HepG2 (cell line): ENCODE data around the gene HLA-DMB. TPM values are rescaled to one million over a fixed set of nuclear protein-coding genes. Genes with fewer than 3 reads are reported as not detected.

Experiments used
- ARID2 ChIP-seq: sonication (generic); formaldehyde crosslinking; IDR thresholded peaks from 2 replicates; pipeline ENCODE4 v1.8.1; 2022; ENCODE audit warnings: mild to moderate bottlenecking, missing genetic modification reagents, borderline replicate concordance
- DDIT3 ChIP-seq: sonication (generic); formaldehyde crosslinking; IDR thresholded peaks from 2 replicates; pipeline ENCODE4 v1.4.0; 2020; ENCODE audit warnings: mild to moderate bottlenecking, missing genetic modification reagents
- EEA1 ChIP-seq: sonication (generic); formaldehyde crosslinking; IDR thresholded peaks from 2 replicates; pipeline ENCODE4 v1.5.1; 2020; ENCODE audit warnings: mild to moderate bottlenecking, missing genetic modification reagents, borderline replicate concordance
- ELF4 ChIP-seq: sonication (generic); formaldehyde crosslinking; IDR thresholded peaks from 2 replicates; pipeline ENCODE4 v1.5.0; 2020; ENCODE audit warnings: missing genetic modification reagents, mild to moderate bottlenecking, moderate library complexity, borderline replicate concordance
- FOXK2 ChIP-seq: fragments of 450-650 bp; IDR thresholded peaks from 2 replicates; pipeline ENCODE4 v1.6.1; 2016
- SUZ12 ChIP-seq: fragments of 150-350 bp; IDR thresholded peaks from 2 replicates; pipeline ENCODE4 v1.6.1; 2014; ENCODE audit warnings: low read depth, low read length
- THYN1 ChIP-seq: sonication (generic); formaldehyde crosslinking; IDR thresholded peaks from 2 replicates; pipeline ENCODE4 v1.8.1; 2023; ENCODE audit warnings: low read depth, mild to moderate bottlenecking, moderate library complexity, missing genetic modification reagents, borderline replicate concordance
- TRAFD1 ChIP-seq: sonication (generic); formaldehyde crosslinking; IDR thresholded peaks from 2 replicates; pipeline ENCODE4 v1.5.1; 2020; ENCODE audit warnings: missing genetic modification reagents, mild to moderate bottlenecking, borderline replicate concordance
- ZFY ChIP-seq: sonication (generic); formaldehyde crosslinking; IDR thresholded peaks from 2 replicates; pipeline ENCODE4 v1.4.0; 2020; ENCODE audit warnings: missing genetic modification reagents
- ZHX2 ChIP-seq, 2 experiments: sonication (generic) in 1 of 2; formaldehyde crosslinking in 1 of 2; IDR thresholded peaks; 2 replicates each; pipeline versions ENCODE4 v1.6.1 to v1.9.0; 2014 to 2022; ENCODE audit warnings: antibody characterized with exemption in 1 of 2, borderline replicate concordance in 1 of 2, inconsistent platforms in 1 of 2, low read depth in 1 of 2, missing genetic modification reagents in 1 of 2
- ZKSCAN1 ChIP-seq: fragments of 150-350 bp; IDR thresholded peaks from 2 replicates; pipeline ENCODE4 v1.6.1; 2014; ENCODE audit warnings: low read length
- ZNF564 ChIP-seq: sonication (generic); formaldehyde crosslinking; IDR thresholded peaks from 2 replicates; pipeline ENCODE4 v1.8.1; 2023; ENCODE audit warnings: mild to moderate bottlenecking, missing genetic modification reagents
- ZNF879 ChIP-seq: sonication (generic); formaldehyde crosslinking; IDR thresholded peaks from 2 replicates; pipeline ENCODE4 v1.8.1; 2023; ENCODE audit warnings: missing genetic modification reagents
- ZSCAN21 ChIP-seq: sonication (generic); formaldehyde crosslinking; IDR thresholded peaks from 2 replicates; pipeline ENCODE4 v1.8.0; 2022; ENCODE audit warnings: mild to moderate bottlenecking, missing genetic modification reagents, moderate library complexity, borderline replicate concordance
- polyA plus RNA-seq, 8 experiments: library from polyadenylated mRNA; depleted of rRNA in 3 of 8; stranded (reverse) in 7 of 8; unstranded in 1 of 8; fragments of >200 nt; fragmentation: Illumina TruSeq in 4 of 8; extraction: Trizol in 4 of 8; gene quantifications; 2 replicates each; pipeline versions ENCODE4 v1.2.1 to v1.2.3, GENCODE V29; 2011 to 2016; ENCODE audit warnings: low read depth in 4 of 8, missing spikeins in 1 of 8, mixed read lengths in 1 of 8; ENCODE audit not compliant: insufficient read depth in 1 of 8
- total RNA-seq, 5 experiments: library from RNA; depleted of rRNA; stranded (reverse); fragments of >200 nt; fragmentation: Illumina TruSeq; extraction: Trizol; gene quantifications; 2 replicates each; pipeline ENCODE4 v1.2.3, GENCODE V29; 2016; ENCODE audit warnings: low read depth in 1 of 5
- TF ChIP-seq, protein P1 (sequence below): IDR thresholded peaks from 2 replicates; pipeline ENCODE4 v1.6.1; 2016; ENCODE audit warnings: mild to moderate bottlenecking
- TF ChIP-seq, protein P2 (sequence below): sonication (generic); formaldehyde crosslinking; IDR thresholded peaks from 2 replicates; pipeline ENCODE4 v1.5.1; 2020; ENCODE audit warnings: mild to moderate bottlenecking, moderate library complexity, missing genetic modification reagents

HLA-DMB gene
- total and polyA plus RNA-seq, 2 of the 13 experiments (the other 11 are each of a cell fraction or from before 2014, with no cell fraction given): not detected

DNA sequence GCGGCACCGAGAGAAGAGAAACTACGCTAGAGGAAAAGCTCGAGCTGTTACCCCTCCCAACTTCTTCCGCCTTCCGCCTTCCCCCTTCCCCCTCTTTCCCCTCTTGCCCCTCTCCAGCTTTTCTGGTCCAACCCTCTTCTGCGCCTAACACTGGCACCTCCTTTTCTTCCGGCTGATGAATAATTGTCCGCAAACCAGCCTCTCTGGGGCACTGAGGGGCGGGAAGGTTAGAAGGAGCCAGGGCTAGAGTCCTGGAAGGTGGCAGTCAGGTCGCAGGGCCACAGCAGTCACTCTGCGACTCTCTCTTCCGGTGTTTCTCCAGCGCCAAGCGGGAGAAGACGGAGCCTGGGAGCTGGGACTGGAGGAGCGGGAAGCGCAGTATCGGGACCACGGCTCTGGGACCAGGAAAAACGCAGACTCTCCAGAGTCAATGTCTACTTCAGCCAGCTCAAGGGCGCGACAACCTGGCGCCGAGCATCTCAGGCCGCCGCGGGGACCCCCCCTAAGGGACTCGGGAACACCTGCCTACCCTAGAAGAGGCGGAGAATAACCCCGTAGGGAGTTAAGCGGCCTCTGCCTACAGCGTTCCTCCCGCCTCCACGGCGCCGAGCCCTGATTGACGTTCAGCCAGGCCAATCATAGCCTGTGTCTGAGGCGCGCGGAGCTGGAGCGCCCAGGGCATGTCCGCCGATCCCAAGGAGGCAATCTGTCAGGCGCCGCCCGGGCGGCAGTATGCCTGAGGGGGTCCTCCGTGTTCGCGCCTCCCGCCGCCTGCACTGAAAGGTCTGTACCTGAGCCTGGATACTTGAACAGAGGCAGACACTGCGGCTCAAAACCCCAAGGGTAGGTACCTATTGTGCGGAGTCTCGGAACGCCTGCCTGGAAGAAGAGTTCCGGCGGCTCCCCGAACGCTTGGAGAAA is 46.5 kb downstream of the HLA-DMB start (continued):
- TF ChIP-seq TRAFD1 (CRISPR knock-in tag) (no peak; the same call in 1 of the 2 replicates), ZFY (CRISPR knock-in tag) (peak; percentile 85), DDIT3 (no peak), FOXK2 (no peak), ZHX2 (IDR thresholded peaks at IDR 0.05; ENCODE audit: low read depth) (peak; percentile 42; the same call in 1 of the 2 replicates), ZHX2 (CRISPR knock-in tag; IDR thresholded peaks at IDR 0.05; ENCODE audit: borderline replicate concordance) (no peak), EEA1 (CRISPR knock-in tag) (peak; percentile 68; the same call in 1 of the 2 replicates), SUZ12 (no peak), ZKSCAN1 (no peak), THYN1 (CRISPR knock-in tag) (no peak), ZNF879 (no peak), ELF4 (peak; percentile 81; the same call in 1 of the 2 replicates), ARID2 (CRISPR knock-in tag) (0 out of 2 replicates have a peak, but pooled peaks have one; percentile 90), ZNF564 (CRISPR knock-in tag) (no peak), ZSCAN21 (peak; percentile 62; the same call in 1 of the 2 replicates)
- TF ChIP-seq, protein P1, sequence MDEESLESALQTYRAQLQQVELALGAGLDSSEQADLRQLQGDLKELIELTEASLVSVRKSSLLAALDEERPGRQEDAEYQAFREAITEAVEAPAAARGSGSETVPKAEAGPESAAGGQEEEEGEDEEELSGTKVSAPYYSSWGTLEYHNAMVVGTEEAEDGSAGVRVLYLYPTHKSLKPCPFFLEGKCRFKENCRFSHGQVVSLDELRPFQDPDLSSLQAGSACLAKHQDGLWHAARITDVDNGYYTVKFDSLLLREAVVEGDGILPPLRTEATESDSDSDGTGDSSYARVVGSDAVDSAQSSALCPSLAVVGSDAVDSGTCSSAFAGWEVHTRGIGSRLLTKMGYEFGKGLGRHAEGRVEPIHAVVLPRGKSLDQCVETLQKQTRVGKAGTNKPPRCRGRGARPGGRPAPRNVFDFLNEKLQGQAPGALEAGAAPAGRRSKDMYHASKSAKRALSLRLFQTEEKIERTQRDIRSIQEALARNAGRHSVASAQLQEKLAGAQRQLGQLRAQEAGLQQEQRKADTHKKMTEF: peak; percentile 94
- TF ChIP-seq, protein P2, sequence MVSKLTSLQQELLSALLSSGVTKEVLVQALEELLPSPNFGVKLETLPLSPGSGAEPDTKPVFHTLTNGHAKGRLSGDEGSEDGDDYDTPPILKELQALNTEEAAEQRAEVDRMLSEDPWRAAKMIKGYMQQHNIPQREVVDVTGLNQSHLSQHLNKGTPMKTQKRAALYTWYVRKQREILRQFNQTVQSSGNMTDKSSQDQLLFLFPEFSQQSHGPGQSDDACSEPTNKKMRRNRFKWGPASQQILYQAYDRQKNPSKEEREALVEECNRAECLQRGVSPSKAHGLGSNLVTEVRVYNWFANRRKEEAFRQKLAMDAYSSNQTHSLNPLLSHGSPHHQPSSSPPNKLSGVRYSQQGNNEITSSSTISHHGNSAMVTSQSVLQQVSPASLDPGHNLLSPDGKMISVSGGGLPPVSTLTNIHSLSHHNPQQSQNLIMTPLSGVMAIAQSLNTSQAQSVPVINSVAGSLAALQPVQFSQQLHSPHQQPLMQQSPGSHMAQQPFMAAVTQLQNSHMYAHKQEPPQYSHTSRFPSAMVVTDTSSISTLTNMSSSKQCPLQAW: peak; percentile 62
